D721Med (cell line): ENCODE data around the gene KRT4.

Source experiments
- DNase-seq: peaks from one replicate; pipeline ENCODE4 v3.0.0; 2011; ENCODE audit warnings: low spot score; ENCODE audit not compliant: insufficient read length
- FAIRE-seq: peaks from 2 replicates; lab custom pipeline; 2011; peaks lifted over from hg19 to GRCh38; lab: Jason Lieb, UNC
- TF ChIP-seq, protein P1 (sequence below): IDR thresholded peaks from 2 replicates; pipeline ENCODE4 v1.5.1; 2012; ENCODE audit warnings: mild to moderate bottlenecking, control low read depth; ENCODE audit not compliant: insufficient read depth; ENCODE audit errors: missing control alignments

Gene KRT4

DNA sequence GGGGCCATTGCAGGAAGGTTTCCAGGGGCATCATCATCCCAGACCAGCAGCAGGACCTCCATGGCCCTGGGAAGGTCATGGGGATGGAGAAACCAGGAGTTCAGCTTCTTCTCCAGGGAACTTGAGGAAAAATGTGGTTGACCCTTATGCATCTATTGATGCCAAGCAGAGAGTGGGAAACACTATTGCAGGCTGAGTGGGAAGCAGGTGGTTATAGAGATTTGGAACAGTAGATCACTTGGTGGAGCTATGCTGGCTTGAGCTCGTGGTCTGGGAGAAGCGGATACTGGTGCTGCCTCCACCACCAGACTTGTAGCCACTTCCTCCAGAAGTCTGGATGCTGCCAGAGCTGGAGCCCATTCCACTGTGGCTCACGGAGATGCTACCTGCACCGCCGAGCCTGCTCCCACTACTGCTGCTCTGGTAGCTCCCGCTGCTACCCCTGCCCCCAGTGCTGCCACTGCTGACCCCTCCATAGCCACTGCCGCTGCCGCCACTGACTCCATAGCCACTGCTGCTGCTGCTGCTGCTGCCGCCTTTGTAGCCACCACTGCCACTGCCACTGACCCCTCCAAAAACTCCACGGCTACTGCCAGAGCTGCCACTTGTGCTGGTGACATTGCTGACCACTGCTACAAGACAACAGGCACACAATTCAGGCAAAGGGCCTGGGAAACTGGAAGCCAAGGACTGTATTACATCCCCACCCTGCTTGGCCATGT is 45.3 kb downstream of the KRT4 start:
- no peak for FAIRE-seq

DNA sequence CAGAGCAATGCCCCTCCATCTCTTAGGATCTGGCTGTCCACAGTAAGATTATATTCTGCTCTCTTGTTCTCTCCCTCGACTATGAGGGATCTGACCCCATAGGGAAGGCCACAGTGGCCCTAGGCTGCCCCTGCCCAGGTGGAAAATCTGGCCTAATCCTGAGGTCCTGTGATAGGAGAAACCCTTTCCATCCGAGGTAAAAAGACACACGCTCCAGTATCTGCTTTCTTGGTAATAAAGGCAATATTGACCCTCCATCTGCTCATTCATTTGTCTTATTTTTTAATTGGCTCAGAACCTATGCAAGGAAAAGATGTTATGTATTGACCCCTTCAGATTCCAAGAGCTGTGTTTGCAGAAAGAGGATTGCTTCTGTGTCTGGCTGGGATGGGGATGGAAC is 46.5 kb downstream of the KRT4 start:
- FAIRE-seq (no peak), DNase-seq (no peak)
- TF ChIP-seq, protein P1, sequence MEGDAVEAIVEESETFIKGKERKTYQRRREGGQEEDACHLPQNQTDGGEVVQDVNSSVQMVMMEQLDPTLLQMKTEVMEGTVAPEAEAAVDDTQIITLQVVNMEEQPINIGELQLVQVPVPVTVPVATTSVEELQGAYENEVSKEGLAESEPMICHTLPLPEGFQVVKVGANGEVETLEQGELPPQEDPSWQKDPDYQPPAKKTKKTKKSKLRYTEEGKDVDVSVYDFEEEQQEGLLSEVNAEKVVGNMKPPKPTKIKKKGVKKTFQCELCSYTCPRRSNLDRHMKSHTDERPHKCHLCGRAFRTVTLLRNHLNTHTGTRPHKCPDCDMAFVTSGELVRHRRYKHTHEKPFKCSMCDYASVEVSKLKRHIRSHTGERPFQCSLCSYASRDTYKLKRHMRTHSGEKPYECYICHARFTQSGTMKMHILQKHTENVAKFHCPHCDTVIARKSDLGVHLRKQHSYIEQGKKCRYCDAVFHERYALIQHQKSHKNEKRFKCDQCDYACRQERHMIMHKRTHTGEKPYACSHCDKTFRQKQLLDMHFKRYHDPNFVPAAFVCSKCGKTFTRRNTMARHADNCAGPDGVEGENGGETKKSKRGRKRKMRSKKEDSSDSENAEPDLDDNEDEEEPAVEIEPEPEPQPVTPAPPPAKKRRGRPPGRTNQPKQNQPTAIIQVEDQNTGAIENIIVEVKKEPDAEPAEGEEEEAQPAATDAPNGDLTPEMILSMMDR = no peak

More for the DNA sequence above, 45.3 kb downstream of the KRT4 start:
- TF ChIP-seq, protein P1 = no peak
- no peak for DNase-seq

DNA sequence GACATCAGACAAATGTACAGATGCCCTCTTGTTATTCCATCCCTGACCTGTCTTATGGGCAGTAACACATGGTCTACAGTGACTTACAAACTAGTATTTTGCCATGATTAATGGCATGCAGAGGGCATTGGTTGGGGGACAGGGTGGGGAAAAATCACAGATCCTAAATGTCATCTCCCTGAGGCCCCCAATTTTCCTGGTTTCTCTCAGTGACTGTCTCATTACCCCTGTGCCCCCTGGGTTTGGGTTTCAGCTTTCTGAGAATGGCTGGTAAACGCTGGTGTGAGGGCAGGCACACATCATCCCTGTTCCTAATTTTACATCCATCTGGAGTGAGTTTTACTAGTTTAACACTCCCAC is 46.9 kb downstream of the KRT4 start:
- TF ChIP-seq, protein P1 = no peak
- DNase-seq (no peak), FAIRE-seq (no peak)

DNA sequence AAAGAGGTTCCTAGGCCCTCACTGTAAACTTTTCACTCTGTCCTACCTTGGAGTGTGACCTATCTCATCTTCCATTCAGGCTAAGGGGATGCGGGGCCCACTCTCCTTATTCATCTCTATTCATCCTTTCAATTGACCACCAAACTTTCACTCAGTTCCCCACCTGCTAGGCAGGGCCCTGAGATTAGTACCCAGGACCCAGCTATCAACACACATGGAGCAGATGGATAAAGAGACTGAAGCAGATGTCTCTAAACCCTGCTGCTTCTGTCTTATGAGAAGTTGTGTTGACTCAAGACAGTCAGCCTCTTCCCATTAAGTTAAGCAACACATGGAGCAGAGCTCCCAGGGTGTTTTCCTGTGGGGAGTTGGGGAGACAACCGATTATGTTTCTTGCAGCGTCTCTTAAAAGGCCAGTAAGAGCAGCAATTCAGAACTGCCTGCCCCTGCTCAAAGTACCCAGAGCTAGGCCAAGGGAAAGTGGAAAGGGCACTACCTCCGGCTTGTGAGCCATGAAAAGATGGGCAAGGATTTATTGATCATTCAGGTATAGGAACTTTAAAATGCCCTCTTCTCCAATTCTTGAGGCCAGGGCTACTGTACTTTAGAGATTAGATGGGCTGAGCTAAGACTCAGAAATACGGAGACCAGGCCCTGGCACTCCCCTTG is 47.4 kb downstream of the KRT4 start:
- DNase-seq (no peak), FAIRE-seq (no peak)
- TF ChIP-seq, protein P1 = no peak

DNA sequence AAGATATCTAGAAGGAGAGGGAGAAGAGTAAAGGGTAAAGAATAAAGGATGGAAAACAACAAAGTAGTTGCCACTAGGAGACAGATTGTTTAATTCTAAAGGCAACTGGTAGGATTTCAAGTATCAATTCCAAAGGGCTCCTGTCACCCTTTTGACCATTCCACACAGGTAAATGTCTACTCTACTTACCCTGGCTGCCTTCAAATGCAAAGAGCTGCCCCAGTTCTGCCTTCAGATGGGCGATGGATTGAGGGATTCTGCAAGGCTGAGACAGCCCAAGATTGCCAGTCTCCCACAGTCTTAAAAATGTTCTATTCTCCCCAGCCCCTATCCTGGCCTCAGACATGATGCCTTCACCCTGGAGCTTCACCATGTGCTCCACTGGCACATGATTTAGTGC is 48.2 kb downstream of the KRT4 start:
- FAIRE-seq (no peak), DNase-seq (no peak)
- TF ChIP-seq, protein P1 = no peak

DNA sequence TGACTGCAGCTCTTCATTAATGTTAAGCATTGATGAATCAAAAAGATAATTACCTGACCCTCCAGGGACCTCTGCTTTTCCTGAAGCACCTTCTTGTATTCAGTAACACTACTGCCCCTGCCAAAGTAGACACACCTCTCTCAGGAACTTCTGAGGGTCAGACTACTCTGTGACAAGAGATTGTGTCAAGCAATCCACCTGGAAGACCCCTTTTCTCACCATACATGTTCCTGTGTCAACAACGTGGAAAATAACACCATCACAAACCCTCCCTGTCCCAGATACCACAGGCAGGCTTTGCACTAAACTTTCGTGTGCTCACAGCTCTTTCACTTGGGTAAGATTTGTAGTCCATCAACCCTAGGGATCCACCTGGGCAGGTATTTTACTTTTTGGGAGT is 49.9 kb downstream of the KRT4 start:
- FAIRE-seq (no peak), DNase-seq (no peak)
- TF ChIP-seq, protein P1 = no peak
